Left forelimb (tissue), 1 donor: Measurements from ENCODE around the gene SUCNR1.
"Not testable (repeated sequence)": the region's sequence is repeated elsewhere in the genome, so short reads cannot be mapped to it uniquely, and the experiment has no call there.

Experiments used
- DNase-seq: peaks from one replicate; pipeline ENCODE4 v3.0.0-alpha.2; 2018; ENCODE audit warnings: low spot score

Gene SUCNR1

DNA sequence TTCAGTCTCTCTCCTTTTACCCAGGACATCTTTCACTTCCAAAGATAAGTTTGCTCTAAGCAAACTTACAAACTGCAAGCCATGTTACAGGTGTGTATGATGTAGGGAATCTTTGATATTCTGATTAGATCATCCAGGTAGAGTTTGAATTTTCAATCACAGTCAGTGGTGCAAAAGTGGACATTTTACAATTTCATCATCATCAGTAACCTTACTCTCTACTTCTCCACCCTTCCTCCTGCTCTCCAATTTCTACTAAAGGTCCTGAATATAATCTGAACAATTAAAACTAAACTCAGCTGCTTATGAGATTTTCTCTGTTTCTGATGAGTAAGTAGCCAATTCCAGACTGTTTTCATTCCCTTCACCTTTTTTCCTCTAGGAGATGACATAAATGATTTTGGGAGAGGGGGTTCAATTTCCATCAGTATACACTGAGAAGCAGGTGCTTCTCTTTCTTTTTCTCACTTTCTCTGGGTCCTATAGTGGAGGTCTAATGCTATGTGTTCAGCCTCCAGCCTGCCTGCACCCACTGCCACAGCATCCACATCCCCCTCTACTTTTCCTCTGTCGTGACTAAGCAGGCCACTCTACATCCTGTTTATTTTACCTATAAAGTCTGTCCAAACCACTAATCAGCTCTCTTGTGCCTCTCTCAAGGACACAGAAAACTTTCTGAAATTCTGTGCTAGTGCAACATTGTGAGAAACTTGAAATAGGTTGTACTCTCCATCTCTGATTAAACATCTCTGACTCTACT lies 27.6 kb downstream of the SUCNR1 start:
- no peak for DNase-seq

DNA sequence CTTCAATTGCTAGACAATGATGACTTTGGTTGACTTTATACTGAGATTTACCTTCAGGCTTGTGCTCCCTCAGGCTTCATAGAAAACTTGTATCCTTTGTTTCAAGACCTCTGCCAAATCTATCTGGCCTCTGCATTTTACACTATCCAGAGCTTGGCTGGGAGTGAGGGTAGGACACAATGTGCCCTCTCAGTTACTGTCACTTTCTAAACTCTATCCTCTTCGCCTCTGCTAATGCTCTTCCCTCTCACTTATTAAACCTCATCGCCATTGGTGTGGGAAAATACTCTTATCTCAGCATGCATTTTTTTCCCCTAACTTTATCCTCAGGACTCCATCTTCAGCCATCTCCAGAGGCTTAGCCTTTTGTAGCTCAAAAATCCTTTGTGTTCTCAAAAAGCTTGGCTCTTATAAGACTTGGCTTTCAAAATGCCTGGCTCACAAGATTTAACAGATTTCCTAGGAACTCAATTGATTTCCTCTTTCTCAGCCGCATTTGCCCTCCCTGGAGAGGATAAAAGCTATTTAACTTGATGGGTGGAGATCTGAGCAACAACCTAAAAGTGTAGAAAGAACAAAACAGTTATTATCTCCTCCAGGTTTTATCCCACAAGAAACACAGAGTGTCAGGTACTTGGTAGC lies 28.3 kb downstream of the SUCNR1 start:
- no peak for DNase-seq

- no peak for DNase-seq
Observed at GRCh38 chr3:151903501-151903991, 30.1 kb downstream of the SUCNR1 start.

- no peak for DNase-seq
Observed at GRCh38 chr3:151905647-151906046, 32.2 kb downstream of the SUCNR1 start.

- no peak for DNase-seq
Observed at GRCh38 chr3:151906751-151907150, 33.3 kb downstream of the SUCNR1 start.

DNA sequence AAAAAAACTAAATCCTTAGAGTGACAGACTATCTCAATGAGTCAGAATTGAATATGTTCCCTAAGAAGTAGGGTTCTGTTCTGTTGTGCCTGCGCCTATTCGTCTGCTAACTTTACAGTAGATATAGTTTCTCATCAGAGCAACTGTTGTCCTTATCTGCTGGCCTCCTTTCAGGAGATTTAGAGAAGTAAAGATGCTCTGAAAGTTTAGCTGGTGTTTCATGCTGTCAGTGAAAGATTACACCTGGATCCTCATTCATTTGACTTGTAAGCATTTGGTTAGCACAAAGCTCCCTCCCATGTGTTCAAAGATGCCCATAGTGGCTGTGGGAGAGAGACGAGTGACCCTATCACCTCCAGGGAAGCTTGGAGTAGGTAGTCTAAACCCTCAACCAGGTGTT lies 35.0 kb downstream of the SUCNR1 start:
- DNase-seq = no peak

DNA sequence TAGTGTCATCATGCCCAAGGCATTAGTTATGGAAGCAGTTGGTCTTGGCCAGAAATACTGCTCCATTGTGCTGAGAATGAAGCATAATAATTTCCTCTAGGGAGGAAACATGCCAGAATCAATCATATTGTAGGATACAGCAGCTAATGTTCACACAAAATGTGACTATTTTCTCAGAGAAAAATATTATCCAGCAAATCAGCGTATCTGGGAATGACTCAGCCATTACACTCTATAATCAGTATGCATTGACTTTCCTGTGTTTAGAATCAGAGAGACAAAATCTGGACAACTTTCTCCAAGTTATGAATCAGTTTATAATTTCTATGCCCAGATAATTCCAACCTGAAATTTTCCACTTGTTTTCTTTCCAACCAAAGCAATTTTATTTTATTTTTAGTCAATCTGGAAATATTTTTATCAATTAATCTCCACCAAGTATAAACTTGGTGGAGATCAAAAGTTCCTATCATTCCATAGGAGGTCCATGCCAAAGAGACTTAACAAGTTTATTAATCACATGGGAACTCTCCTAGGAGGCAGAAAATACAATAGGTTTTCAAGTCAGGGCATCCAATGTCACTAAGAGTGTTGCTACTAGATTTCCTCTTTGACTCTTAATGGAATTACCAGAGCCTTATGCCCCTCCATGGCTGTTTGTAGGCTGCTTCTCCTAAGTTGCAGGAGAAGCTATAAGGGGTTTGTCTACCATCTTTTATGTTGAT lies 36.4 kb downstream of the SUCNR1 start:
- DNase-seq = no peak

DNA sequence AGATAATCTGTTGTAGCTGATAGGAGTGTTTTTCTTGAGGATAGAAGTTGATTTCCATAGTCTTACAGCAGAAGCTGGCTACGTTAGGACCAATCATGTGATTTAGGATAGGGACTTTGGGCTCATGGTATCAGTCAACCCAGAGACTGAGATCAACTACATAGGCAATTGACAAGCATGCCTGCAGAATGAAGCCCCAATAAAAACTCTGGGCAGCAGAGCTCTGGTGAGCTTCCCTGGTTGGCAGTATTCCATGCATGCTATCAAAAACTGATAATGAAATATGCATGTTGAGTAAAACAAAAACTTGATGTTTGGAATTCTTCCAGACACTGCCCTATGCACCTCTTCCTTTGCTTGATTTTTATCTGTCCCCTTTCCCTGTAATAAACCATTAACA lies 38.0 kb downstream of the SUCNR1 start:
- no peak for DNase-seq

- no peak for DNase-seq
Observed at GRCh38 chr3:151912028-151912427, 38.6 kb downstream of the SUCNR1 start.

GRCh38 chr3:151916781-151917180 lies 43.3 kb downstream of the SUCNR1 start:
- DNase-seq = no peak

- DNase-seq = no peak
Observed at GRCh38 chr3:151918253-151919029, 45.0 kb downstream of the SUCNR1 start.

DNA sequence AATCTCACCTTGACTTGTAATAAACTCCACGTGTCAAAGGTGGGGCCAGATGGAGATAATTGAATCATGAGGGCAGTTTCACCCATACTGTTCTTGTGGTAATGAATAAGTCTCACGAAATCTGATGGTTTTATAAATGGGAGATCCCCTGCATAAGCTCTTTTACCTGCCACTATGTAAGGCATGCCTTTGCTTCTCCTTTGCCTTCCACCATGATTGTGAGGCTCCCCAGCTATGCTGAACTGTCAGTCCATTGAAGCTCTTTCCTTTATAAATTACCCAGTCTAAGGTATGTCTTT lies 45.5 kb downstream of the SUCNR1 start:
- no peak for DNase-seq

- DNase-seq = no peak
Observed at GRCh38 chr3:151919446-151919845, 46.0 kb downstream of the SUCNR1 start.

DNA sequence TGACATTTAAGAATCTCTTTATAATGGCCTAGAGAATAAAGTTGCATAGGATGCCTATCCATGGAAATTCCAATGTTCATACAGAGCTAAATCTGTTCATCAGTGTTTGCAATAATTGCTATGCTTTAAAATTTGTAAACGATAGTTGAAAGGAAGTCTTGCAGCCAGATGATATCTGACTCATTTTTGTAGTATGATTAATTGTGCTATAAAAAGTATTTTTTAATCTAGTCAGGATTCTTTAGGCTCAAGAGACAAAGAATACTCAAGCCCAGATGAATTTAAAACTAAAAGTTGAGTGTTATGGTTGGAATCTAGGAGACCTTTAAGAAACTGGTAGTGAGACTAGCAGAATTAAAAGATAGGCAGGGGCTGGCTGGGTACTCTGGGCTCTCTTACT lies 50.5 kb downstream of the SUCNR1 start:
- DNase-seq = no peak

GRCh38 chr3:151924753-151925152 lies 51.3 kb downstream of the SUCNR1 start:
- no peak for DNase-seq

GRCh38 chr3:151925419-151925818 lies 52.0 kb downstream of the SUCNR1 start:
- DNase-seq = no peak

DNA sequence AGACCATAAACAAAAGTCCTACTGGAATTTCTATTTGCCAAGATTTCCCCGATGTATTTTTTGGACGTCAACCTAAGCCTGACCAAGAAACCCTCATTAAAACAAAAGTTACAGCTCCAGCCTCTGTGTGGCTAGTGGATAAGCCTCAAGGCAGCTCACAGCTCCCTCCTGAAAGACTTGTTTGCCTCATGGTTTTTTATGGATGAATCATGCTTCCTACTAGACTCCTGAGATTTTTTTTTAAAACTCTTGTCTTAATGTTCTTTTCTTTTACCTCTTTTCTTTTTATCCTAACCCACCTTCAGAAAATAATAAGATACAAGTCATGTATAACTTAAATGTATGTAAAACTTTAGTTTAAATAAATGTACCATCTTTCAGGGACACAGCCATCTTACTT lies 52.4 kb downstream of the SUCNR1 start:
- no peak for DNase-seq

- no peak for DNase-seq
Observed at GRCh38 chr3:151926956-151927355, 53.5 kb downstream of the SUCNR1 start.

GRCh38 chr3:151927915-151928525 lies 54.6 kb downstream of the SUCNR1 start:
- DNase-seq = not testable (repeated sequence)

DNA sequence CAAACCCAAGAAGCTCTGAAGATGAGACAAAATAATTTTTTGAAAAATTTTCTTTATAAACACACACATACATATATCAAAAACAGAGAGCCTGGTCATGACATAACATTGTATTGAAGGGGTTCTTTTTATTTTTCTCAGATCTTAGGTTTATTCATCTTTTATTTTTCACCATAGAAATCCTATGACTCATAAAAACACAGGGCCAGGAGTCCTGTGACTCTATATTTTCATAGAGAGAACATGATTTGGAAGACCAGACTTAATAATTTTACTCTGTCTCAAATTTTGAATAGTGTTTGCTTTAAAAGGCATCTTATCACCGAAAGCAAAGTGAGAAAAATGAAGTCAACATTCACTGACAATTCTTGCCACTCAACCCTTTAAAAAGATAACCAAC lies 57.7 kb downstream of the SUCNR1 start:
- DNase-seq = no peak

DNA sequence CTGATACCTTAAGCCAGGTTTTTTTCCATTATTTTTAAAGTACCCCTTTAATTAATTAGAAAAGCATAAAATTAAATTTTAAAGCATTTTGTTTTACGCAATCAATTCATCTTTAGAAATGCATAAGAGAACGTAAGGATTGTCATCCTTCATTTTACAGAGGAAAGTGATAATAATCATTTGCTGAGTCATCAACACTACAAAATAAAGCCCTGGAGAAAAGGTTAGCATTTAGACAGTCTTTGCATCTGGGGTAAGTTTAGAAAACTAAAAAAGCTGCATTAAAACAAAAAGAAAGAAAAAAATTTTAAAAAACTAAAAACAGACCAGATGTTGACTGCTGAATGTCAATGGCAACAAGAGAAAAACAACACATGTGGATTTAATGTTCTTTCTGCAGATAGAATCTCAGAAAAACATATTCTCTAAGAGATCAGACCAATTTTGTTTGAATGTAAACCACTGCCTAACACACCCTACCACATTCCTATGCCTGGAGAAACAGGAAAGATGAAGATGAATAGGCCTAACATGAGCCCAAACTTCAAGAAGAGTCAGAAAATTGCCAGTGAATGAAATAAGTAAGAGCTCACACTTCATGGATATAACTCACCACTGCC lies 59.9 kb downstream of the SUCNR1 start:
- DNase-seq = no peak
